ENCODE measurements around the gene MRPL48. TPM values are rescaled to one million over a fixed set of nuclear protein-coding genes. Genes with fewer than 3 reads are reported as not detected.

Gene MRPL48
- total and polyA plus RNA-seq, 10 of the 15 experiments (the other 5 are each of a cell fraction or from before 2014, with no cell fraction given): 46.7 to 159 (median 83.4) TPM

DNA sequence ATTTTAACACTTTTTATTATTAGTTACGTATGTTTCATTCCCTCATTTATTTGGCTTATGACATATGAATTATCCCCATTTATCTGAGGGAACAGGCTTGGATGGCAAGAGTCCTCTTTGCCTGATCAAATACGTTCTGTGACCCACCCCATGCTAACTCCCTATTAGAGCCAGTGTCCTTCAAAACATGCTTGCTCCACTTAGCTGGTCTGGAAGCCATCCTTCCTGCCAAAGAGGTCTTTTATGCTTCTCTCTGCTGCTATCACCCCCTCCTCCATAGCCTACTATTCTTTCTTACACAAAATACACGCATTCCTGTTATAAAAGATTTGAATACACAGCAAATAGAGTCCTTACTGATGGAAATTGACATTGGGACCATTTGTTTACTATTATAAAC lies 82.6 kb downstream of the MRPL48 start:
- Histone ChIP-seq H3K27me3 (replicated peaks in 1 of 2; ENCODE audit: control insufficient read depth in 2 of 2, insufficient read depth in 2 of 2, low read length in 1 of 2) (no peaks in the 10 kb centered on the region), H3K4me2 (ENCODE audit: control insufficient read depth, insufficient read depth) (no peak overlapping the region), H3K36me3 (ENCODE audit: control insufficient read depth in 2 of 2, insufficient read depth in 2 of 2, low read length in 1 of 2) (peaks cover 3 to 5% of the 10 kb centered on the region in 2 experiments), H3K4me3 (no peak overlapping the region), H2AFZ (ENCODE audit: control insufficient read depth, low read depth, low read length) (no peak overlapping the region), H3K27ac (ENCODE audit: control insufficient read depth, insufficient read depth) (no peak overlapping the region), H3K9me3 (replicated peaks; ENCODE audit: control insufficient read depth, insufficient read depth, low read length) (no peaks in the 10 kb centered on the region), H4K20me1 (ENCODE audit: control insufficient read depth, insufficient read depth) (no peaks in the 10 kb centered on the region), H3K9ac (ENCODE audit: control insufficient read depth, insufficient read depth, low read length) (no peak overlapping the region), H3K4me1 (ENCODE audit: control insufficient read depth, insufficient read depth, low read length) (no peaks in the 10 kb centered on the region), H3K79me2 (ENCODE audit: control insufficient read depth, insufficient read depth, low read length) (peaks cover 15% of the 10 kb centered on the region)
- intact Hi-C loops (cut with micrococcal nuclease; ENCODE audit: unreplicated experiment) (no loop called here), in situ Hi-C loops (cut with MboI) (no loop called here)
- POLR2A ChIA-PET: no interaction called here
- no peak for DNase-seq (ENCODE audit: low read depth, low spot score)
- no TSS peak for BruUV-seq (replicated peaks)
- TF ChIP-seq JUNB (IDR thresholded peaks at IDR 0.05) (no peak), TCF3 (IDR thresholded peaks at IDR 0.05; ENCODE audit: borderline replicate concordance, insufficient read depth, low read depth, low read length) (no peak), PAX8 (IDR thresholded peaks at IDR 0.05) (no peak), ETV6 (conservative IDR thresholded peaks at IDR 0.05 in 1 of 2, IDR thresholded peaks at IDR 0.05 in 1 of 2; ENCODE audit: borderline replicate concordance in 1 of 2, low read depth in 1 of 2) (no peak), NR2F1 (conservative IDR thresholded peaks at IDR 0.05) (no peak)
- TF ChIP-seq, protein P1, sequence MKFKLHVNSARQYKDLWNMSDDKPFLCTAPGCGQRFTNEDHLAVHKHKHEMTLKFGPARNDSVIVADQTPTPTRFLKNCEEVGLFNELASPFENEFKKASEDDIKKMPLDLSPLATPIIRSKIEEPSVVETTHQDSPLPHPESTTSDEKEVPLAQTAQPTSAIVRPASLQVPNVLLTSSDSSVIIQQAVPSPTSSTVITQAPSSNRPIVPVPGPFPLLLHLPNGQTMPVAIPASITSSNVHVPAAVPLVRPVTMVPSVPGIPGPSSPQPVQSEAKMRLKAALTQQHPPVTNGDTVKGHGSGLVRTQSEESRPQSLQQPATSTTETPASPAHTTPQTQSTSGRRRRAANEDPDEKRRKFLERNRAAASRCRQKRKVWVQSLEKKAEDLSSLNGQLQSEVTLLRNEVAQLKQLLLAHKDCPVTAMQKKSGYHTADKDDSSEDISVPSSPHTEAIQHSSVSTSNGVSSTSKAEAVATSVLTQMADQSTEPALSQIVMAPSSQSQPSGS (IDR thresholded peaks at IDR 0.05; ENCODE audit: low read length): no peak
- TF ChIP-seq, protein P2, sequence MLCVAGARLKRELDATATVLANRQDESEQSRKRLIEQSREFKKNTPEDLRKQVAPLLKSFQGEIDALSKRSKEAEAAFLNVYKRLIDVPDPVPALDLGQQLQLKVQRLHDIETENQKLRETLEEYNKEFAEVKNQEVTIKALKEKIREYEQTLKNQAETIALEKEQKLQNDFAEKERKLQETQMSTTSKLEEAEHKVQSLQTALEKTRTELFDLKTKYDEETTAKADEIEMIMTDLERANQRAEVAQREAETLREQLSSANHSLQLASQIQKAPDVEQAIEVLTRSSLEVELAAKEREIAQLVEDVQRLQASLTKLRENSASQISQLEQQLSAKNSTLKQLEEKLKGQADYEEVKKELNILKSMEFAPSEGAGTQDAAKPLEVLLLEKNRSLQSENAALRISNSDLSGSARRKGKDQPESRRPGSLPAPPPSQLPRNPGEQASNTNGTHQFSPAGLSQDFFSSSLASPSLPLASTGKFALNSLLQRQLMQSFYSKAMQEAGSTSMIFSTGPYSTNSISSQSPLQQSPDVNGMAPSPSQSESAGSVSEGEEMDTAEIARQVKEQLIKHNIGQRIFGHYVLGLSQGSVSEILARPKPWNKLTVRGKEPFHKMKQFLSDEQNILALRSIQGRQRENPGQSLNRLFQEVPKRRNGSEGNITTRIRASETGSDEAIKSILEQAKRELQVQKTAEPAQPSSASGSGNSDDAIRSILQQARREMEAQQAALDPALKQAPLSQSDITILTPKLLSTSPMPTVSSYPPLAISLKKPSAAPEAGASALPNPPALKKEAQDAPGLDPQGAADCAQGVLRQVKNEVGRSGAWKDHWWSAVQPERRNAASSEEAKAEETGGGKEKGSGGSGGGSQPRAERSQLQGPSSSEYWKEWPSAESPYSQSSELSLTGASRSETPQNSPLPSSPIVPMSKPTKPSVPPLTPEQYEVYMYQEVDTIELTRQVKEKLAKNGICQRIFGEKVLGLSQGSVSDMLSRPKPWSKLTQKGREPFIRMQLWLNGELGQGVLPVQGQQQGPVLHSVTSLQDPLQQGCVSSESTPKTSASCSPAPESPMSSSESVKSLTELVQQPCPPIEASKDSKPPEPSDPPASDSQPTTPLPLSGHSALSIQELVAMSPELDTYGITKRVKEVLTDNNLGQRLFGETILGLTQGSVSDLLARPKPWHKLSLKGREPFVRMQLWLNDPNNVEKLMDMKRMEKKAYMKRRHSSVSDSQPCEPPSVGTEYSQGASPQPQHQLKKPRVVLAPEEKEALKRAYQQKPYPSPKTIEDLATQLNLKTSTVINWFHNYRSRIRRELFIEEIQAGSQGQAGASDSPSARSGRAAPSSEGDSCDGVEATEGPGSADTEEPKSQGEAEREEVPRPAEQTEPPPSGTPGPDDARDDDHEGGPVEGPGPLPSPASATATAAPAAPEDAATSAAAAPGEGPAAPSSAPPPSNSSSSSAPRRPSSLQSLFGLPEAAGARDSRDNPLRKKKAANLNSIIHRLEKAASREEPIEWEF (IDR thresholded peaks at IDR 0.05; ENCODE audit: insufficient replicate concordance, low read depth, low read length): no peak
- 100% methylated on average over 3 of the region's 3 CpGs for WGBS (ENCODE audit: insufficient coverage, insufficient replicate concordance, low lambda C conversion rate, missing lambda C conversion rate)
- CTCF ChIA-PET: no interaction called here
- no peak for ATAC-seq
- no peak for FAIRE-seq
- SMC1A ChIA-PET (ENCODE audit: uncharacterized antibody, unreplicated experiment): interaction anchor here (0.8 kb wide), 1 partner anchor 8 kb away, joined by 3 read pairs; no protein-coding TSS in a partner anchor
- RAD21 ChIA-PET (ENCODE audit: unreplicated experiment): no interaction called here
